H9 (cell line): ENCODE data around the gene KRTAP10-6. TPM values are rescaled to one million over a fixed set of nuclear protein-coding genes. Genes with fewer than 3 reads are reported as not detected.

ENCODE experiments used
- DNase-seq: peaks from one replicate; pipeline ENCODE4 v3.0.0-alpha.2; 2017
- H2AFZ ChIP-seq: one replicate; pipeline ENCODE4 v1.6.1; 2013; ENCODE audit warnings: mild to moderate bottlenecking, low read length, control low read depth, moderate library complexity
- H2AK5ac ChIP-seq: 2 replicates; pipeline ENCODE4 v1.6.1; 2013; ENCODE audit warnings: low read length, control low read depth, mixed read lengths; ENCODE audit not compliant: insufficient read length
- H2BK120ac ChIP-seq: one replicate; pipeline ENCODE4 v1.6.1; 2013; ENCODE audit warnings: low read depth, mild to moderate bottlenecking, low read length, control low read depth, inconsistent platforms; ENCODE audit not compliant: poor library complexity, severe bottlenecking
- H2BK12ac ChIP-seq: 2 replicates; pipeline ENCODE4 v1.6.1; 2013; ENCODE audit warnings: low read length, control low read depth, mixed read lengths, low read depth; ENCODE audit not compliant: insufficient read length
- H2BK15ac ChIP-seq: 2 replicates; pipeline ENCODE4 v1.6.1; 2013; ENCODE audit warnings: low read depth, low read length, control low read depth
- H2BK20ac ChIP-seq: one replicate; pipeline ENCODE4 v1.6.1; 2013; ENCODE audit warnings: low read depth, mild to moderate bottlenecking, low read length, control low read depth, inconsistent platforms; ENCODE audit not compliant: poor library complexity, severe bottlenecking
- H2BK5ac ChIP-seq: 2 replicates; pipeline ENCODE4 v1.6.1; 2013; ENCODE audit warnings: low read length, control low read depth, mixed read lengths; ENCODE audit not compliant: insufficient read length
- H3K14ac ChIP-seq: 2 replicates; pipeline ENCODE4 v1.6.1; 2013; ENCODE audit warnings: low read length, control low read depth; ENCODE audit not compliant: insufficient read depth
- H3K18ac ChIP-seq: 2 replicates; pipeline ENCODE4 v1.6.1; 2013; ENCODE audit warnings: low read depth, mild to moderate bottlenecking, mixed read lengths, low read length, control low read depth; ENCODE audit not compliant: insufficient read length
- H3K23ac ChIP-seq: 2 replicates; pipeline ENCODE4 v1.6.1; 2013; ENCODE audit warnings: low read length, control low read depth, mixed read lengths, low read depth; ENCODE audit not compliant: insufficient read length
- H3K23me2 ChIP-seq: 2 replicates; pipeline ENCODE4 v1.6.1; 2013; ENCODE audit warnings: low read depth, mild to moderate bottlenecking, mixed read lengths, low read length, control low read depth; ENCODE audit not compliant: insufficient read length, poor library complexity, severe bottlenecking
- H3K27ac ChIP-seq: 2 replicates; pipeline ENCODE4 v1.5.1; 2013; ENCODE audit warnings: low read length, control low read depth, mixed read lengths, low read depth; ENCODE audit not compliant: insufficient read length
- H3K27me3 ChIP-seq: 2 replicates; pipeline ENCODE4 v1.6.1; 2013; ENCODE audit warnings: low read length, control low read depth, inconsistent platforms; ENCODE audit not compliant: insufficient read depth
- H3K4ac ChIP-seq: 2 replicates; pipeline ENCODE4 v1.6.1; 2013; ENCODE audit warnings: low read depth, mild to moderate bottlenecking, control low read depth, inconsistent platforms, low read length, moderate library complexity
- H3K4me1 ChIP-seq: 2 replicates; pipeline ENCODE4 v1.6.1; 2013; ENCODE audit warnings: low read length, control low read depth, inconsistent platforms; ENCODE audit not compliant: insufficient read depth
- H3K4me2 ChIP-seq: 2 replicates; pipeline ENCODE4 v1.6.1; 2013; ENCODE audit warnings: low read length, control low read depth, mixed read lengths; ENCODE audit not compliant: insufficient read length, insufficient read depth
- H3K56ac ChIP-seq: 2 replicates; pipeline ENCODE4 v1.6.1; 2013; ENCODE audit warnings: low read depth, mild to moderate bottlenecking, mixed read lengths, low read length, control low read depth; ENCODE audit not compliant: insufficient read length
- H3K79me1 ChIP-seq: 2 replicates; pipeline ENCODE4 v1.6.1; 2013; ENCODE audit warnings: low read depth, mild to moderate bottlenecking, moderate library complexity, low read length, control low read depth, inconsistent platforms; ENCODE audit not compliant: insufficient read depth, poor library complexity, severe bottlenecking
- H3K79me2 ChIP-seq: 2 replicates; pipeline ENCODE4 v1.6.1; 2013; ENCODE audit warnings: low read length, control low read depth, inconsistent platforms; ENCODE audit not compliant: insufficient read depth
- H3K9ac ChIP-seq: 2 replicates; pipeline ENCODE4 v1.6.1; 2013; ENCODE audit warnings: low read length, control low read depth, mixed read lengths; ENCODE audit not compliant: insufficient read length; ENCODE audit errors: extremely low read depth
- H3K9me3 ChIP-seq: one replicate; pipeline ENCODE4 v1.6.1; 2013; ENCODE audit warnings: low read depth, low read length, inconsistent platforms; ENCODE audit not compliant: control insufficient read depth
- H3T11ph ChIP-seq: one replicate; pipeline ENCODE4 v1.6.1; 2013; ENCODE audit warnings: mild to moderate bottlenecking, low read length, control low read depth, inconsistent platforms
- H4K20me1 ChIP-seq: one replicate; pipeline ENCODE4 v1.6.1; 2013; ENCODE audit not compliant: control insufficient read depth, insufficient read length, insufficient read depth
- H4K5ac ChIP-seq: 2 replicates; pipeline ENCODE4 v1.6.1; 2013; ENCODE audit warnings: low read depth, mild to moderate bottlenecking, mixed read lengths, low read length, control low read depth; ENCODE audit not compliant: insufficient read length
- H4K8ac ChIP-seq: replicated peaks from 2 replicates; pipeline ENCODE4 v1.6.1; 2013; ENCODE audit warnings: low read length, control low read depth, mixed read lengths, low read depth; ENCODE audit not compliant: insufficient read length
- H4K91ac ChIP-seq: 2 replicates; pipeline ENCODE4 v1.6.1; 2013; ENCODE audit warnings: low read depth, mild to moderate bottlenecking, moderate library complexity, mixed read lengths, low read length, control low read depth; ENCODE audit not compliant: insufficient read length
- H3K27ac Mint-ChIP-seq, 3 experiments: 2 replicates in 2 of 3; 3 replicates in 1 of 3; pipeline ENCODE4 v1.8.0; 2020 to 2021; ENCODE audit warnings: mixed read lengths in 3 of 3, mild to moderate bottlenecking in 1 of 3, moderate library complexity in 1 of 3
- H3K27me3 Mint-ChIP-seq: 2 replicates; pipeline ENCODE4 v1.8.0; 2021; ENCODE audit warnings: low read depth, mild to moderate bottlenecking, moderate library complexity, mixed read lengths
- H3K36me3 Mint-ChIP-seq, 3 experiments: 2 replicates in 2 of 3; 3 replicates in 1 of 3; pipeline ENCODE4 v1.8.0; 2020 to 2021; ENCODE audit warnings: low read depth in 3 of 3, mixed read lengths in 3 of 3; ENCODE audit not compliant: insufficient read depth in 1 of 3
- H3K4me1 Mint-ChIP-seq, 2 experiments: 2 replicates each; pipeline ENCODE4 v1.8.0; 2020; ENCODE audit warnings: mixed read lengths in 2 of 2
- H3K4me3 Mint-ChIP-seq, 2 experiments: 2 replicates in 1 of 2; 3 replicates in 1 of 2; pipeline ENCODE4 v1.8.0; 2020 to 2021; ENCODE audit warnings: mild to moderate bottlenecking in 2 of 2, mixed read lengths in 2 of 2, moderate library complexity in 1 of 2
- H3K9me3 Mint-ChIP-seq, 2 experiments: 2 replicates in 1 of 2; 3 replicates in 1 of 2; pipeline ENCODE4 v1.8.0; 2020; ENCODE audit warnings: mild to moderate bottlenecking in 2 of 2, mixed read lengths in 2 of 2, moderate library complexity in 1 of 2
- total RNA-seq: library from RNA; stranded (reverse); gene quantifications from 2 replicates; pipeline ENCODE4 v1.2.1, GENCODE V29; 2021
- TF ChIP-seq, protein P1 (sequence below): fragments of 200-600 bp; sonication (generic); conservative IDR thresholded peaks from 3 replicates; pipeline ENCODE4 v1.8.0; 2021; ENCODE audit warnings: antibody characterized with exemption, mild to moderate bottlenecking

Gene KRTAP10-6
- total RNA-seq, 1 experiment from 2014 or later = not detected

DNA sequence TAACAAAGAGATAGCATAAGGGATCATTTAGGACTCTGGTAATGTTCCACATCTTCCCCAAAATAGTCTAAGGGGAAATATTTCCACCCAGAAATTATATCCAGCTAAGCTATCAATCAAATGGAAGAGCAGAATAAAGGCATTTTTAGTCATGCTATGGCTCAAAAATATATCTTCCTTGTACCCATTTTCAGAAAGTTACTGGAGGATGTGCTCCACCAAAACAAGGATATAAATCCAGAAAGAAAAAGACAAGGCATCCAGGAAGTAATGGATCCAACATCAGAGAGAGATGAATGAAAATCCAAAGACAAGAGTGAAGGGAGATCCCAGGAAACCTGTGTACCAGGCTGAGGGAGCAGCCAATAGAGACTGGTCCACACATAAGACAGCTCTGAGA is 16.9 kb upstream of the KRTAP10-6 start:
- H2BK12ac ChIP-seq = no peak overlapping the region
- no peak overlapping the region for H3K4ac ChIP-seq
- H3K4me2 ChIP-seq = no peak overlapping the region
- no peaks in the 10 kb centered on the region for H3K27me3 ChIP-seq
- H3K23ac ChIP-seq = no peak overlapping the region
- H2BK15ac ChIP-seq = no peak overlapping the region
- TF ChIP-seq, protein P1, sequence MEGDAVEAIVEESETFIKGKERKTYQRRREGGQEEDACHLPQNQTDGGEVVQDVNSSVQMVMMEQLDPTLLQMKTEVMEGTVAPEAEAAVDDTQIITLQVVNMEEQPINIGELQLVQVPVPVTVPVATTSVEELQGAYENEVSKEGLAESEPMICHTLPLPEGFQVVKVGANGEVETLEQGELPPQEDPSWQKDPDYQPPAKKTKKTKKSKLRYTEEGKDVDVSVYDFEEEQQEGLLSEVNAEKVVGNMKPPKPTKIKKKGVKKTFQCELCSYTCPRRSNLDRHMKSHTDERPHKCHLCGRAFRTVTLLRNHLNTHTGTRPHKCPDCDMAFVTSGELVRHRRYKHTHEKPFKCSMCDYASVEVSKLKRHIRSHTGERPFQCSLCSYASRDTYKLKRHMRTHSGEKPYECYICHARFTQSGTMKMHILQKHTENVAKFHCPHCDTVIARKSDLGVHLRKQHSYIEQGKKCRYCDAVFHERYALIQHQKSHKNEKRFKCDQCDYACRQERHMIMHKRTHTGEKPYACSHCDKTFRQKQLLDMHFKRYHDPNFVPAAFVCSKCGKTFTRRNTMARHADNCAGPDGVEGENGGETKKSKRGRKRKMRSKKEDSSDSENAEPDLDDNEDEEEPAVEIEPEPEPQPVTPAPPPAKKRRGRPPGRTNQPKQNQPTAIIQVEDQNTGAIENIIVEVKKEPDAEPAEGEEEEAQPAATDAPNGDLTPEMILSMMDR = no peak
- H4K91ac ChIP-seq = no peak overlapping the region
- H3K4me1 ChIP-seq = no peaks in the 10 kb centered on the region
- no peak overlapping the region for H3K56ac ChIP-seq
- peaks cover 8 to 26% (median 21%) of the 10 kb centered on the region in 3 experiments for H3K36me3 Mint-ChIP-seq
- no peak overlapping the region for H2AK5ac ChIP-seq
- H3K18ac ChIP-seq = no peak overlapping the region
- no peak overlapping the region for H2BK120ac ChIP-seq
- no peak for DNase-seq
- no peak overlapping the region for H2AFZ ChIP-seq
- H2BK20ac ChIP-seq = no peak overlapping the region
- no peak overlapping the region for H3K9ac ChIP-seq
- no peaks in the 10 kb centered on the region for H3K4me1 Mint-ChIP-seq
- H3K27me3 Mint-ChIP-seq = peaks cover 11% of the 10 kb centered on the region
- H3K79me1 ChIP-seq = no peaks in the 10 kb centered on the region
- no peak overlapping the region for H3K4me3 Mint-ChIP-seq
- no peak overlapping the region for H2BK5ac ChIP-seq
- H3T11ph ChIP-seq = no peak overlapping the region
- peaks cover 33 to 39% of the 10 kb centered on the region in 2 experiments for H3K9me3 Mint-ChIP-seq
- no peaks in the 10 kb centered on the region for H4K20me1 ChIP-seq
- no peak overlapping the region for H3K14ac ChIP-seq
- peaks cover 9% of the 10 kb centered on the region for H3K9me3 ChIP-seq
- H3K27ac Mint-ChIP-seq = no peak overlapping the region
- H3K23me2 ChIP-seq = no peaks in the 10 kb centered on the region
- no peak overlapping the region for H4K8ac ChIP-seq
- H3K79me2 ChIP-seq = no peaks in the 10 kb centered on the region
- no peak overlapping the region for H3K27ac ChIP-seq
- H4K5ac ChIP-seq = no peak overlapping the region
